HepG2 (cell line): ENCODE data around the gene PEAK3. TPM values are rescaled to one million over a fixed set of nuclear protein-coding genes. Genes with fewer than 3 reads are reported as not detected.

Experiments used
- AGO2 ChIP-seq: fragments of 200-400 bp; formaldehyde crosslinking; optimal IDR thresholded peaks from 2 replicates; pipeline ENCODE3; 2017; ENCODE audit warnings: mild to moderate bottlenecking, low read depth, low read length, moderate library complexity
- ATF2 ChIP-seq: sonication (generic); formaldehyde crosslinking; IDR thresholded peaks from 2 replicates; pipeline ENCODE4 v1.4.0; 2020; ENCODE audit warnings: missing genetic modification reagents
- ERF ChIP-seq: IDR thresholded peaks from 2 replicates; pipeline ENCODE4 v1.6.1; 2018; ENCODE audit warnings: missing biosample characterization, missing genetic modification reagents
- MAX ChIP-seq: IDR thresholded peaks from 2 replicates; pipeline ENCODE4 v1.6.1; 2012; ENCODE audit warnings: inconsistent platforms
- NFAT5 ChIP-seq: sonication (generic); formaldehyde crosslinking; IDR thresholded peaks from 2 replicates; pipeline ENCODE4 v1.4.0; 2020; ENCODE audit warnings: missing genetic modification reagents
- RBAK ChIP-seq: sonication (generic); formaldehyde crosslinking; IDR thresholded peaks from 2 replicates; pipeline ENCODE4 v1.5.1; 2020; ENCODE audit warnings: mild to moderate bottlenecking, missing genetic modification reagents
- TFDP1 ChIP-seq: IDR thresholded peaks from 2 replicates; pipeline ENCODE4 v1.6.1; 2016; ENCODE audit warnings: missing compliant biosample characterization, missing genetic modification reagents, borderline replicate concordance
- ZBTB20 ChIP-seq: sonication (generic); formaldehyde crosslinking; IDR thresholded peaks from 2 replicates; pipeline ENCODE4 v1.8.1; 2023; ENCODE audit warnings: missing genetic modification reagents, low read depth, mild to moderate bottlenecking, borderline replicate concordance
- ZBTB7B ChIP-seq: sonication (generic); formaldehyde crosslinking; IDR thresholded peaks from 2 replicates; pipeline ENCODE4 v1.4.0; 2020; ENCODE audit warnings: missing genetic modification reagents
- ZFX ChIP-seq: sonication (generic); formaldehyde crosslinking; IDR thresholded peaks from 2 replicates; pipeline ENCODE4 v1.4.0; 2020; ENCODE audit warnings: mild to moderate bottlenecking, low read depth, missing genetic modification reagents, moderate library complexity
- ZNF318 ChIP-seq: sonication (generic); formaldehyde crosslinking; IDR thresholded peaks from 2 replicates; pipeline ENCODE4 v1.4.0; 2020; ENCODE audit warnings: mild to moderate bottlenecking, missing genetic modification reagents
- polyA plus RNA-seq, 8 experiments: library from polyadenylated mRNA; depleted of rRNA in 3 of 8; stranded (reverse) in 7 of 8; unstranded in 1 of 8; fragments of >200 nt; fragmentation: Illumina TruSeq in 4 of 8; extraction: Trizol in 4 of 8; gene quantifications; 2 replicates each; pipeline versions ENCODE4 v1.2.1 to v1.2.3, GENCODE V29; 2011 to 2016; ENCODE audit warnings: low read depth in 4 of 8, missing spikeins in 1 of 8, mixed read lengths in 1 of 8; ENCODE audit not compliant: insufficient read depth in 1 of 8
- total RNA-seq, 5 experiments: library from RNA; depleted of rRNA; stranded (reverse); fragments of >200 nt; fragmentation: Illumina TruSeq; extraction: Trizol; gene quantifications; 2 replicates each; pipeline ENCODE4 v1.2.3, GENCODE V29; 2016; ENCODE audit warnings: low read depth in 1 of 5

Gene PEAK3
- total and polyA plus RNA-seq, 2 of the 13 experiments (the other 11 are each of a cell fraction or from before 2014, with no cell fraction given), result not detected

GRCh38 chr19:2270423-2271233 lies 11.3 kb downstream of the PEAK3 start (continued):
- TF ChIP-seq ZNF318, result no peak
- peak; percentile 20; the same call in 1 of the 2 replicates for TF ChIP-seq ERF (CRISPR knock-in tag)
- TF ChIP-seq RBAK (CRISPR knock-in tag), result no peak
- peak; percentile 34; the same call in 1 of the 2 replicates for TF ChIP-seq ATF2 (CRISPR knock-in tag)
- peak; percentile 34; the same call in 1 of the 2 replicates for TF ChIP-seq TFDP1 (CRISPR knock-in tag)
- peak; percentile 84 for TF ChIP-seq AGO2
- TF ChIP-seq ZBTB20, result no peak
- TF ChIP-seq ZFX (CRISPR knock-in tag), result peak; percentile 43; the same call in 1 of the 2 replicates
- no peak for TF ChIP-seq NFAT5 (CRISPR knock-in tag)
- TF ChIP-seq ZBTB7B (CRISPR knock-in tag), result peak; percentile 20; the same call in 1 of the 2 replicates
- peak; percentile 45; the same call in 1 of the 2 replicates for TF ChIP-seq MAX
